Measurements from ENCODE around the gene CYB5RL. TPM values are rescaled to one million over a fixed set of nuclear protein-coding genes. Genes with fewer than 3 reads are reported as not detected.

The CYB5RL gene
- total RNA-seq, 1 donor from 2014 or later: 5.1 TPM

- TF ChIP-seq CTCF (IDR thresholded peaks at IDR 0.05): no peak
- intact Hi-C loops (cut with DNase I): loop anchor here (5.0 kb wide), 2 partner anchors 43 to 258 kb away; no protein-coding TSS in a partner anchor
- H3K36me3 ChIP-seq: peaks cover 0 to 9% of the 10 kb centered on the region in 2 donors
- no peak overlapping the region for H3K4me3 ChIP-seq
- peak overlapping the region in 1 of 2 donors; percentile 23 for H3K27ac ChIP-seq
- no peaks in the 10 kb centered on the region for H3K9me3 ChIP-seq
- peaks cover 0 to 8% of the 10 kb centered on the region in 2 donors for H3K4me1 ChIP-seq
- no peak for DNase-seq (ENCODE audit: low spot score in 2 of 2)
- H3K27me3 ChIP-seq: no peaks in the 10 kb centered on the region
Observed at GRCh38 chr1:54229281-54229891, 29.6 kb upstream of the CYB5RL start.

- no peak for DNase-seq (ENCODE audit: low spot score in 2 of 2)
- no peak overlapping the region for H3K4me3 ChIP-seq
- no peak for TF ChIP-seq CTCF (IDR thresholded peaks at IDR 0.05)
- peak overlapping the region; percentile 41 to 56 for H3K27ac ChIP-seq
- no peaks in the 10 kb centered on the region for H3K9me3 ChIP-seq
- H3K36me3 ChIP-seq: peaks cover 0 to 12% of the 10 kb centered on the region in 2 donors
- peaks cover 0 to 8% of the 10 kb centered on the region in 2 donors for H3K4me1 ChIP-seq
- no peaks in the 10 kb centered on the region for H3K27me3 ChIP-seq
- intact Hi-C loops (cut with DNase I): loop anchor here (5.0 kb wide), 2 partner anchors 44 to 259 kb away; no protein-coding TSS in a partner anchor
Observed at GRCh38 chr1:54228638-54229079, 28.8 kb upstream of the CYB5RL start.

- TF ChIP-seq CTCF (IDR thresholded peaks at IDR 0.05): peak in 1 of 3 experiments; percentile 14
- Histone ChIP-seq H3K9me3 (no peaks in the 10 kb centered on the region), H3K36me3 (peaks cover 0 to 12% of the 10 kb centered on the region in 2 donors), H3K4me1 (peaks cover 0 to 8% of the 10 kb centered on the region in 2 donors), H3K4me3 (no peak overlapping the region), H3K27ac (peak overlapping the region; percentile 41 to 56), H3K27me3 (no peaks in the 10 kb centered on the region)
- intact Hi-C loops (cut with DNase I): loop anchor here (5.0 kb wide), 2 partner anchors 44 to 259 kb away; no protein-coding TSS in a partner anchor
- no peak for DNase-seq (ENCODE audit: low spot score in 2 of 2)
Observed at GRCh38 chr1:54227891-54228310, 28.1 kb upstream of the CYB5RL start.

- Histone ChIP-seq H3K27ac (peak overlapping the region; percentile 41 to 56), H3K9me3 (no peaks in the 10 kb centered on the region), H3K36me3 (peaks cover 0 to 12% of the 10 kb centered on the region in 2 donors), H3K27me3 (no peaks in the 10 kb centered on the region), H3K4me3 (no peak overlapping the region), H3K4me1 (peaks cover 0 to 8% of the 10 kb centered on the region in 2 donors)
- TF ChIP-seq CTCF (IDR thresholded peaks at IDR 0.05): no peak
- intact Hi-C loops (cut with DNase I): loop anchor here (5.0 kb wide), 2 partner anchors 45 to 260 kb away; no protein-coding TSS in a partner anchor
- DNase-seq (ENCODE audit: low spot score in 2 of 2): peak; percentile 38 to 80
Observed at GRCh38 chr1:54227091-54227602, 27.3 kb upstream of the CYB5RL start.

GRCh38 chr1:54225986-54226559 lies 26.2 kb upstream of the CYB5RL start:
- peaks cover 0 to 8% of the 10 kb centered on the region in 2 donors for H3K4me1 ChIP-seq

More at GRCh38 chr1:54225986-54226559, 26.2 kb upstream of the CYB5RL start:
- Histone ChIP-seq H3K27ac (peak overlapping the region in 1 of 2 donors; percentile 4), H3K9me3 (no peaks in the 10 kb centered on the region), H3K27me3 (no peaks in the 10 kb centered on the region), H3K4me3 (no peak overlapping the region), H3K36me3 (peaks cover 0 to 12% of the 10 kb centered on the region in 2 donors)
- DNase-seq (ENCODE audit: low spot score in 2 of 2): no peak
- intact Hi-C loops (cut with DNase I): loop anchor here (5.0 kb wide), 2 partner anchors 46 to 261 kb away; no protein-coding TSS in a partner anchor
- no peak for TF ChIP-seq CTCF (IDR thresholded peaks at IDR 0.05)

All from ascending aorta (tissue), 2 donors.